Heart left ventricle (tissue), 16 donors: ENCODE results near the gene FAM168A. TPM values are rescaled to one million over a fixed set of nuclear protein-coding genes. Genes with fewer than 3 reads are reported as not detected.

Experiments used
- ATAC-seq, 4 donors: fragments of 200-7000 bp; cut with Tn5 transposase; one replicate each; pipeline ENCODE4 v1.9.1; 2020 to 2022; ENCODE audit warnings: moderate library complexity in 4 of 4, mild to moderate bottlenecking in 3 of 4, moderate number of reproducible peaks in 1 of 4
- DNase-seq, 5 donors: peaks; one replicate each; pipeline ENCODE4 v3.0.0-alpha.2; 2020
- H3K27ac ChIP-seq, 12 donors: fragments of 200-600 bp; sonication (generic) in 4 of 12; one replicate each; pipeline versions ENCODE4 v1.5.0 to v1.8.0; 2016 to 2022; ENCODE audit warnings: mild to moderate bottlenecking in 2 of 12
- H3K27me3 ChIP-seq, 9 donors: fragments of 200-600 bp; sonication (generic) in 2 of 9; one replicate each; pipeline versions ENCODE4 v1.5.1 to v1.8.0; 2016 to 2022; ENCODE audit warnings: mild to moderate bottlenecking in 3 of 9
- H3K36me3 ChIP-seq, 9 donors: fragments of 200-600 bp; sonication (generic) in 2 of 9; one replicate each; pipeline versions ENCODE4 v1.5.0 to v1.8.0; 2018 to 2022; ENCODE audit warnings: mild to moderate bottlenecking in 2 of 9
- H3K4me1 ChIP-seq, 12 donors: fragments of 200-600 bp; sonication (generic) in 4 of 12; one replicate each; pipeline versions ENCODE4 v1.5.0 to v1.8.0; 2016 to 2022; ENCODE audit warnings: mild to moderate bottlenecking in 3 of 12
- H3K4me3 ChIP-seq, 12 donors: fragments of 200-600 bp; sonication (generic) in 4 of 12; one replicate each; pipeline versions ENCODE4 v1.5.0 to v1.8.0; 2017 to 2022; ENCODE audit warnings: mild to moderate bottlenecking in 9 of 12, moderate library complexity in 4 of 12
- H3K9me3 ChIP-seq, 12 donors: fragments of 200-600 bp; sonication (generic) in 4 of 12; one replicate each; pipeline versions ENCODE4 v1.5.0 to v1.8.0; 2016 to 2022; ENCODE audit warnings: mild to moderate bottlenecking in 1 of 12
- POLR2A ChIP-seq, 2 donors: fragments of 450-650 bp; IDR thresholded peaks; one replicate each; pipeline ENCODE4 v1.6.1; 2017; ENCODE audit warnings: antibody characterized with exemption in 2 of 2, mild to moderate bottlenecking in 2 of 2, moderate library complexity in 2 of 2
- WGBS, 4 donors: extraction: QIAGEN DNeasy Blood & Tissue Kit in 2 of 4; methylation state at CpG; one replicate each; pipeline versions ENCODE4 v1.1.5 to v1.1.7; 2013 to 2018; 5-methylcytosine and 5-hydroxymethylcytosine counted together
- intact Hi-C, 10 donors: fragments of 100-400 bp; cut with DNase I; formaldehyde crosslinking; loops; one replicate each; pipeline versions ENCODE4 v1.11.1 to v1.14.2; 2022
- polyA plus RNA-seq, 2 donors: library from polyadenylated mRNA; stranded (reverse); fragments of 200-250 nt; gene quantifications; one replicate each; pipeline ENCODE4 v1.2.3, GENCODE V29; 2013
- total RNA-seq, 9 donors: library from RNA; depleted of rRNA in 2 of 9; stranded (reverse); fragments of >200 nt in 2 of 9; fragmentation: NEBNext Ultra II Directional in 3 of 9; extraction: Animal tissue kit (Norgen Biotek cat#: 25700) in 3 of 9; gene quantifications; one replicate each; pipeline versions ENCODE4 v1.1.0 to v1.2.4, GENCODE V29; 2016 to 2023
- TF ChIP-seq, protein P1 (sequence below), 12 donors: fragments of 200-600 bp; sonication (generic) in 4 of 12; IDR thresholded peaks; one replicate each; pipeline versions ENCODE4 v1.5.0 to v1.8.0; 2018 to 2022; ENCODE audit warnings: antibody characterized with exemption in 12 of 12, mild to moderate bottlenecking in 5 of 12
- donor health status: ischemic (EF 13 %, LVEDD 7.1; RV severe dilation, severe dysfunction).
- donor health status: healthy with polysubstance abuse.
- donor health status: DM: no; HTN: yes; CAD: no.
- donor health status: DM: no; HTN: no; CAD: no.
- donor health status: ischemic (EF 25% LVEDD 6.9; RV normal size, moderate dysfunction).
- donor health status: ischemic (EF 25% LVEDD 5.7; RV mildly dilated, moderate dysfunction).
- donor health status: healthy.
- donor health status: DM: yes; HTN: yes; CAD: no.
- donor health status: ischemic (EF 35%, LVEDD 5.7; RV mildly dilated, moderate dysfunction).
- donor health status: nonischemic (EF 11% LVEDD 7.7; RV severe dilation, severe dysfunction).
- donor health status: DM: yes; HTN: yes; CAD: no.
- donor health status: PGD.
- donor health status: ischemic (EF 29% LVEDD 5.4; RV normal size, mild dysfunction).
- donor health status: nonischemic (EF 23%, LVEDD 6.1; RV moderate dilation, normal function).

FAM168A gene
- total and polyA plus RNA-seq, 11 donors, result 9.0 to 39.1 (median 27.8) TPM

DNA sequence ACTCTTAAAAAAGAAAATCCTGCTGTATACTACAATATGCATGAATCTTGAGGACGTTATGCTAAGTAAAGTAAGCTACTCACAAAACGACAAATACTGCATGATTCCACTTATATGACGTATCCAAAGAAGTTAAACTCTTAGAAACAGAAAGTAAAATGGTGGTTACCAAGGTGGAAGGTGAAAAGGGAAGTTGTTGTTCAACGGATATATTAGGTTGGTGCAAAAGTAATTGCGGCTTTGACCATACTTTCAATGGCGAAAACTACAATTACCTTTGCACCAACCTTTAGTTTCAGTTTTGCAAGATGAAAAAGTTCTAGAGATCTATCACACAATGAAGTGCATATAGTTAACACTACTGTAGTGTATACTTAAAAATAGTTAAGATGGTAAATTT, 101.8 kb downstream of the FAM168A start:
- Histone ChIP-seq H3K4me1 (peaks cover 0 to 44% (median 10%) of the 10 kb centered on the region in 12 donors), H3K27me3 (no peaks in the 10 kb centered on the region), H3K9me3 (no peaks in the 10 kb centered on the region), H3K4me3 (no peak overlapping the region), H3K27ac (no peak overlapping the region), H3K36me3 (no peaks in the 10 kb centered on the region)
- WGBS, 4 donors, result 94 to 97% (median 96%) methylated on average over 6 of the region's 6 CpGs
- DNase-seq (no peak), ATAC-seq (no peak)
- TF ChIP-seq POLR2A (IDR thresholded peaks at IDR 0.05), result no peak
- TF ChIP-seq, protein P1, sequence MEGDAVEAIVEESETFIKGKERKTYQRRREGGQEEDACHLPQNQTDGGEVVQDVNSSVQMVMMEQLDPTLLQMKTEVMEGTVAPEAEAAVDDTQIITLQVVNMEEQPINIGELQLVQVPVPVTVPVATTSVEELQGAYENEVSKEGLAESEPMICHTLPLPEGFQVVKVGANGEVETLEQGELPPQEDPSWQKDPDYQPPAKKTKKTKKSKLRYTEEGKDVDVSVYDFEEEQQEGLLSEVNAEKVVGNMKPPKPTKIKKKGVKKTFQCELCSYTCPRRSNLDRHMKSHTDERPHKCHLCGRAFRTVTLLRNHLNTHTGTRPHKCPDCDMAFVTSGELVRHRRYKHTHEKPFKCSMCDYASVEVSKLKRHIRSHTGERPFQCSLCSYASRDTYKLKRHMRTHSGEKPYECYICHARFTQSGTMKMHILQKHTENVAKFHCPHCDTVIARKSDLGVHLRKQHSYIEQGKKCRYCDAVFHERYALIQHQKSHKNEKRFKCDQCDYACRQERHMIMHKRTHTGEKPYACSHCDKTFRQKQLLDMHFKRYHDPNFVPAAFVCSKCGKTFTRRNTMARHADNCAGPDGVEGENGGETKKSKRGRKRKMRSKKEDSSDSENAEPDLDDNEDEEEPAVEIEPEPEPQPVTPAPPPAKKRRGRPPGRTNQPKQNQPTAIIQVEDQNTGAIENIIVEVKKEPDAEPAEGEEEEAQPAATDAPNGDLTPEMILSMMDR (IDR thresholded peaks at IDR 0.05), result no peak
- intact Hi-C loops, result no loop called here

DNA sequence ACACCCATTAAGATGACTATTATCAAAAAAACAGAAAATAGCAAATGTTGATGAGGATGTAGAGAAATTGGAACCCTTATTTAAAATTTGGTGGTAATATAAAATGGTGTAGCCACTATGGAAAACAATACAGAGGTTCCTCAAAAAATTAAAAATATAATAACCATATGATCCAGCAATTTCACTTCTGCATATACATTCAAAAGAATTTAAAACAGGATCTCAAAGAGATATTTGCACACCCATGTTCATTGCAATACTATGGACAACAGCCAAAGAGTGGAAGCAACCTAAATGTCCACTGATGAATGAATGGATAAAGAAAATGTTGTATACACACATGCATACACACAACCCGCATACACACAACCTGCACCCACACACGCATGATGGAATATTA, 102.2 kb downstream of the FAM168A start:
- DNase-seq (no peak), ATAC-seq (no peak)
- WGBS, 4 donors, result 97 to 100% (median 99%) methylated on average over 2 of the region's 2 CpGs
- H3K9me3 ChIP-seq, result no peaks in the 10 kb centered on the region
- H3K4me1 ChIP-seq, result peaks cover 0 to 43% (median 10%) of the 10 kb centered on the region in 12 donors
- no peak overlapping the region for H3K4me3 ChIP-seq
- no peaks in the 10 kb centered on the region for H3K36me3 ChIP-seq
- intact Hi-C loops, result no loop called here
- H3K27ac ChIP-seq, result no peak overlapping the region
- TF ChIP-seq, protein P1 (IDR thresholded peaks at IDR 0.05), result no peak
- TF ChIP-seq POLR2A (IDR thresholded peaks at IDR 0.05), result no peak
- no peaks in the 10 kb centered on the region for H3K27me3 ChIP-seq

DNA sequence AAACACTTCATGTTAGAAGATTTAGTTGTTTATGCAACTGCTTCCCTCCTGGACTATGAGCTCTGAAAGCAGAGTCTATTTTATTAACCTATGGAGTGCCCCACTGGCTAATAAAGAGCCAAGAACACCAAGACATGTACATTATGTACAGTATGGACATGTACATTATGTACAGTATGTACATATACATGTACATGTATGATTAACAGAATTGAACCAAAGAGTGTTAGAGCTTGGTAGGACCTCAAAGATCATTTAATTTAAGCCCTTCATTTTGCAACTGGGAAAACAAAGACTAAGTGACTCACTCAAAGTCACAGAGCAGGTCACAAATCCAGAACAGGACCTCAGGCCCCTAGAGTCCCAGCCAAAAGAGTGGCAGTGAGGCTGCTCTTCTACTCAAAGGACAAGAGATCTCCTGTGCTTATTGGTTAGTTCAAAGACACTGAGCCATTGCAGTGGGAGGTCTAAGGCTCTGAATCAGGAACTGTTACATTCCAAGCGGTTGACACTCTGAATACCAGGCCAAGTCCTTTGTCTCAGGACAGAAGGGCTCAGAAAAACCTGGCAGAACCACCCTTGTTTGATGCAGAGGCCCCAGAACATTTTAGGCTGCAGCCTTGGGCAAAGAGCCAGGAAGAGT, 103.8 kb downstream of the FAM168A start:
- H3K36me3 ChIP-seq, result no peaks in the 10 kb centered on the region
- peak overlapping the region in 3 of 12 donors; percentile 11 to 53 (median 18) for H3K27ac ChIP-seq
- no peaks in the 10 kb centered on the region for H3K9me3 ChIP-seq
- H3K4me1 ChIP-seq, result peaks cover 0 to 34% (median 10%) of the 10 kb centered on the region in 12 donors
- 38 to 64% (median 46%) methylated on average over 1 of the region's 1 CpG for WGBS, 4 donors
- ATAC-seq, result peak; percentile 54 to 90 (median 76)
- intact Hi-C loops, result loop anchor here in 1 of 10 donors (5.0 kb wide), 1 partner anchor 87 kb away; no protein-coding TSS in a partner anchor
- no peaks in the 10 kb centered on the region for H3K27me3 ChIP-seq
- DNase-seq, result peak in 1 of 5 donors; percentile 35
- no peak for TF ChIP-seq POLR2A (IDR thresholded peaks at IDR 0.05)
- TF ChIP-seq, protein P1 (IDR thresholded peaks at IDR 0.05), result no peak
- no peak overlapping the region for H3K4me3 ChIP-seq

DNA sequence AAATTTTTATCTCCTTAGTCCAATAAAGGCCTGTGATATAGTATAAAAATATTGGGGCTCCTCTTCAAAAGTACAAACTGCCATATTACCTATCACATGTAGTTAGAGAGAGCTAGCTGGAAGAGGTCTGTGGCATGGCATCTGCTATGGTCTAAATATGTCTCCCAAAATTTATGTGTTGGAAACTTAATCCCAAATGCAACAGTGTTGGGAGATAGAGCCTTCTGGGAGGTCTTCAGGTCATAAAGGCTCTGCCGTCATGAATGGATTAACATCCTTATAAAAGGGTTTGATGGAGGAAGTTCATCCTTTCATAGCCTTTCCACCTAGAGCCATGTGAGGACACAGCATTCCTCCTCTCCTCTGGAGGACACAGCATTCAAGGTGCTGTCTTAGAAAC, 116.3 kb downstream of the FAM168A start:
- WGBS, 4 donors, result 80 to 100% (median 94%) methylated on average over 1 of the region's 1 CpG
- no peak for ATAC-seq
- Histone ChIP-seq H3K36me3 (no peaks in the 10 kb centered on the region), H3K4me1 (peaks cover 0 to 11% (median 0%) of the 10 kb centered on the region in 12 donors), H3K27ac (no peak overlapping the region), H3K27me3 (no peaks in the 10 kb centered on the region), H3K4me3 (no peak overlapping the region), H3K9me3 (peaks cover 0 to 19% (median 12%) of the 10 kb centered on the region in 12 donors)
- intact Hi-C loops, result loop anchor here in 1 of 10 donors (10.0 kb wide), 1 partner anchor 113 kb away; the partner anchor contains the start of gene FAM168A
- DNase-seq, result no peak
- TF ChIP-seq POLR2A (IDR thresholded peaks at IDR 0.05), result no peak
- TF ChIP-seq, protein P1 (IDR thresholded peaks at IDR 0.05), result no peak
